Fibroblast of skin of scalp (primary cell): ENCODE data around the gene FBXO9.

Experiments used
- DNase-seq: peaks from one replicate; pipeline ENCODE4 v3.0.0-alpha.2; 2013

FBXO9 gene

DNA sequence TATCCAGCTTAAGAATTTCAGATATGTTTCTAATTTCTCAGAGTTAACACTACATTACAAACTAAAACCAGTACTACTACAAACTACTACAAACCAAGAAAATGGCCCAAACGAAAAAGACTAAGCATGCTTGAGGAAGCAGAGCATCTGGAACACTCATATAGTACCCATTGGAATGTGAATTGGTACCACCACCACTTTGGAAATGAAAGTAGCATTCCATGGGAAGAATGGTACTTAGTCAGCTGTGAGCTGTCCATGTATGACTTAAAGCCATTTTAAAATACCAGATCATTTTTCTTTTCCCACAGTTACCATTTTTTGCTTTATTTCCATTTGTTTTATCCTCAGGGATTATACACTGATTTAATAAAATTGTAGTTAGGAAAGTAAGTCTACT, 30.5 kb downstream of the FBXO9 start:
- peak; percentile 45 for DNase-seq

DNA sequence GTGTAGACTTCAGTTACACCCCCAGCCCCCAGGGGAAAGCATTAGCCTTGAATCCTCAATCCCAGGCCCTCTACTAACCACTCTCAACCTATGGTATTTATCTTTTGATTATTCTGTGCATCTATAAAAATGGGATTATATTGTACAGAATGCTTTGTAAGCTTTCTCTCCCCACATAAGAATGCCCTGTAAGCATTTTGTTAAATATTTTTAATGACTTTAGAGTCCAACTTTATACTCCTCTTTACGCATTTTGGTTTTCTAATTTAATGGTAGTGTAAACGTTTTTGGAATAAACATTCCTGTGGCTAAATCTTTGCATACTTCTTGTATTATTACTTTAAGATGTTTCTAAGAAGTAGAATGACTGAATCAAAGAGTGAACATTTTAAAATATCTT, 35.4 kb downstream of the FBXO9 start:
- peak; percentile 38 for DNase-seq

DNA sequence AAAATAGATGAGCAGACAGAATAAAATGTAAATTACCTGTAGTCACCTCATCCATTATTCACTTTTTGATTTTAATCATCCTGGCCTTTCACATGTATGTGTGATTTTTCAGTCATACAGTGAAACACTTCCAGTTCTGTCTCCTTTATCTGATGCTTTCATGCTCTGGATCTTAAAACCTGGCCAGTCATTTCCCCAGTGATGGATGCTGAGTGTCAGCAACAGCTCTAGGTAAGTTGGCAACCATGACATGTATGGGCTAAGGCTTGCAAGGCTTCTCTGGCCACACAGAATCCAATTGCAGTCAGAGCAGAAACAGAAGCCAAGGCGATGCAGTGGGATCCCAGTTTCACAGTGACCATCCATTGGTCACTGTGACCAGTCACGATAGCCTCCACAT, 35.8 kb downstream of the FBXO9 start:
- no peak for DNase-seq

DNA sequence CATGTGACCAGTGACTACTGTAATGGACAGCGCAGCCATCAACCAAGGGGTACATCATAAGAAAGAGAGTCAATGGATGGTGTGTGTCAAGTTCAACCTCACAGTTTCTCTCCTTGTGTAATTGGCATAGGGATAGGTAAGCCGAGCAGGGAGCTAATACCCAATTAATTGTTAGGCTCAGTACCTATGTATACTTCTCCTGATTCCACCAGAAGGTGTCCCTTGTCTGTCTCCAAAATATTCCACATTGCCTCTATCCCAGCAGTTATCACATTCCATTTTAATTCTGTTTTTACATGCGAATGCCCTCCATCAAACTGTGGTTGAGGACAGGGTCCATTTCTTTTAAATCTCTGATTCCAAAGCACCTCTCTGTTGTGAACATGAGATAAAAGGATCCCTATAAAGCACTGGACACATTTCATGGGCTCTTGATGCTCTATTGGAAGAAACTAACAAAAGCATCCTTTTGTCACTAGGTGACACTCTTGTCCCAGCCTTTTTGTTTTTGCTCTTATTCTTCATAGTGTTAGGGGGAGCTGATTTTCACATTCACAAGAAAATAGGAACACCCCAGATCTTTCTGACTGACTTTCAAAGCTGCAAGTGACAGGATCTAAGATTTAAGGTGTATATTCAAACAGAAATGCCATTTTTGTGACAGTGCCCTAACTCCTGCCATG, 38.9 kb downstream of the FBXO9 start:
- DNase-seq, result peak; percentile 36

DNA sequence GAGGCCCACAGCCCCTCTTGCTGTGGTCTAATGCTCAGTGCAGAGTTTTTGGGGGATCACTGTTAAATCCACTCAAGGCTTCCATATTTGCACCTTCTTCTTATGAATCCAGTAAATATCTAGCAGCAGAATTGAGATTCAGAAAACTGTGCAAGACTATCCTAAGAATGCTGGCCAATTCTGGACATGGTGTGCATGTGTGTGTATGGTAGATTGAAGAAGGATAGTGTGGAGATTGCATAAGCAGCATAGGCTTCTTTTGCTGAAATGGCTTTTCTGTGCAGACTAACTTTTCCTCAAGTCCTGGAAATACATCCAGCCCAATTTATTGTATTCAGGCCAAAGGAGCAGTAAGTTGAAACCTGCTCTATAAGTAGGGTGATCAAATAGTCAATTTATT, 39.7 kb downstream of the FBXO9 start:
- no peak for DNase-seq

DNA sequence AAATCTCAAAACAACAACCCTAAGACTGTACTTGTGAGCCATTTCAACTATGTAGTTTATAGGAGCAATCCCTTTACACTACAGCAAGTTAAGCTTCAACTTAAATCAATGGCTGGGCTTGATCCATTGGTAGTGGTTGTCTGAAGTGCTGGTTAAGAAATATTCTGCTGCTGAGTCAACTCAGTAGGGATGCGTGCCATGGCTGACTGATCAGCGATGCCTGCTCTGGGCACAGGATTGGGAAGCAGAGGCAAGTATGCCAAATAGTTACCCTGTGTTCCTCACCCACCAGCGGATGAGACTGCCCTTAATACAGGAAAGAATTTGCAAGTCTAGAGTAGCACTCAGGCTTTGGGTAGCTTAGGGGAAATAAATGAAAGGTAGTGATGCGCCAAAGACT, 41.9 kb downstream of the FBXO9 start:
- peak; percentile 84 for DNase-seq

DNA sequence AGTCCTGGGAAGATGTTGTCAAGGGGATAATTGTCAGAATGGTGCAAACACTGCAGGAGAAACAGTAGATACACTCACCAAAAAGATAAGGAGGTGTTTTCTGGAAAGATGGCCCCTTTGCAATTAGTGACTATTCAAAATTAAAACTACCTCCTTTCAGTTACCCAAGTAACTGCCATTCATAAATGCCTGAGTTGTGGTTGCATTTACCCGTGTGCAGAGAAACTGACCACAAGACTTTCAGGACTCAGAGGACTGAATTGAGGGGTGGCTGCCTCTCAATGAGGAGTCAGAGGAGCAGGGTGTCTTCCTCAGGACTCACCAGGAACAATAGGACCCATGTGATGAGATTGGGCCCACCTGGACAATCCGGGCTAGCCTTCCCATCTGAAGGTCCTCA, 44.4 kb downstream of the FBXO9 start:
- no peak for DNase-seq

DNA sequence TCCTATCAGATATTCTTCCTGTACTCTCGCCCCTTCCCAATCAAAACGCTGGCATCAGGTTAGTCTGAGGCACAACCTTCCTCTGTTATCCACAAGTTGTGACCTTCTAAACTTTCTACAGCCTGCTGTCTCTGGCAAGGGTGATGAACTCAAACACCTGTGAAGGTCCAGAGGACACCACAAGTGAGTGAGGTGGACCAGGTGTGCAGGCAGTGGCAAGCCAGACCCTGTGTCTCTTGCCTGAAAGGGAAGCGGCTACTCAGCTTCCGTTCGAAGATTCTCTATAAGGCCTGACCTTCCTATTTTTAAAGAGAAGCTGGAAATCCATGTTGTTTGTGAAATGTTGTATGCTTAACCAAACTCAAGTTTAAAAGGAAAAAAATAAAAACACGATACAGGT, 46.7 kb downstream of the FBXO9 start:
- DNase-seq, result no peak

DNA sequence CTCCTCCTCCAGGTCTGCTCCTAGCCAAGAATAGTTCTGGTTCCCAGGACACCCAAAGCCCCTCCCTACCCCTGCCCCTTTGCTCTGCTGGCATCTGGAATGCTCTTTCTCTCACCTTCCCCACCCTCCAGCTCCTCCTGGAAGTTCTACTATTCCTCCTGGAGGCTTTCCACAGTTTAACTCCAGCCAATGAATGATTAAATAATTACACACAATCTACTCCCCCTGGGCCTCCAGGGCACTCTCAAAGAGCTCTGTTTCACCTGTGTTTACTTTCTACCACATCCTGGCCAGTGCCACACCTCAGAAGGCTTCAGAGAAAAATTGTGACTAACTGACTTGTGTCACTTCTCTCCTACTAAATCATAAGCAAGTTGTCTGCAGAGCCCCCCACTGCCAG, 47.2 kb downstream of the FBXO9 start:
- DNase-seq, result no peak

DNA sequence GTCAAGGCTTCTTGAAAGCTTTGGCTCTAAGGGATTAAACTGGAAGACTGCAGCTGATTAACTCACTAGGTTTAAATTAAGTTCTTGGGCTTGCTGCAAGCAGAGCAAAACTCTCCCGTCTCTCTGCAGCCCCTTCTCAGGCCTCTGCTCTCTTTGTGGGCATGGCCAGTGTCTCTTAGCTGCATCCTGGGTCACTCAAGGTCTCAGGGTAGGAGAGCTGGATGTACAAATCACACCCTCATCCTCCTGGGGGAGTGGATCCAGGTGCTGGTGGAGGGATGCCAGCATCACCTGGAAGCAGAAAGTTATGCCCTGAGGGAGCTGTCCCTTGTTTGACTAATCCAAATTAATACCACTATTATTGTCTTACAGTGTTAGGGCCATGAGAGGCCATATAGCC, 47.7 kb downstream of the FBXO9 start:
- no peak for DNase-seq

DNA sequence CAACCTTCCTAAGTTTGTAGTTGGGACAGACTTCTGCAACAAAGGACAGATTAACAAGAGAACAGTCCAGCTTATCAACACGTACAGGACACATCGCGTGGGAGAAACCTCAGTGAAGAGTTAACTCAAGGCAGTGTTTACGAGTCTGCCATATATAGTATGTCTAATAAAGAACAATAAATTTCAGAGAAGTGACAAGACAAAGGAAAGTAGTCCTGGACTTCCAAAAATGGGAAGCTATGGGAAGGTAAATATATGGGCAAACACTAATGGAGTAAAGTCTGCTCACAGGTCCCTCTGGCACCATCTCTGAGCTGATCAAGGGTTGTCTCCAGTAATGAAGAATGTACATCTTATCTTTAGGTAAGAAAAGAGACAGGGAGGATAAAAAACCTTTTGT, 48.5 kb downstream of the FBXO9 start:
- no peak for DNase-seq

DNA sequence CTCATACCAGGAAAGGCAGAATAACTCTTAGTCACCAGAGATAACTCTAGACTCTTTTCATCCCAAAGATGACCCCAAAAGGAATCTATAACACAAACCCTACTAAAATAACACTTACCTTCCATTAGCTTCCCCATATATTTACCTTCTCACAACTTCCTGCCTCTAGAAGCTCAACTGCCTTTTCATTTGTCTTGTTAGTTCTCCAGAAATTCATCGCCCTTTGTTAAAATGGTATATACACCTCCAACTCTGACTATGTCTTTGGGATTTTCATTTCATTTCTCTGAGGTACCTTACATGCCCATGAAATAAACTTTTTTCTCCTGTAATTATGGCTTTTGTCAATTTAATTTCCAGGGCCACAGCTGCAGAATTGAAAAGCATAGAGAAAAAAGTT, 49.9 kb downstream of the FBXO9 start:
- DNase-seq, result no peak

DNA sequence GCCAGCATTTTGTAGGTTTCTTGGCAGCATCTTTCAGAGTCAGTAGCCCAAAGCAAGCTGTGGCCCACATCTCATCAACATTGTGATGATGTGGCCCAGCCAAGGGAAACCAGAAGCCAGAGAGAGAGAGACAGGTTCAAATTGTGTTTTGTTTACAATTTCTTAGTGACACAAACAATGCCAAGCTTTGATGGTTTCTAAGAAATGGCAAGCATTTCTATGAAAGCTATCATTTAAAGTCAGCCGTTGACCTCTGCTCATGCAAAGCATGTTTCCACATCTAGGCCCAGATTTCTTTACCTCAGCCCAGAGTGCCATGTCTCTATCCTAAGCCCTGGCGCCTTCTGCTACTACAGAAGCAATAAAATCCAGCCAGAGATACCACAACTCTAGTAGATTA, 50.5 kb downstream of the FBXO9 start:
- no peak for DNase-seq

DNA sequence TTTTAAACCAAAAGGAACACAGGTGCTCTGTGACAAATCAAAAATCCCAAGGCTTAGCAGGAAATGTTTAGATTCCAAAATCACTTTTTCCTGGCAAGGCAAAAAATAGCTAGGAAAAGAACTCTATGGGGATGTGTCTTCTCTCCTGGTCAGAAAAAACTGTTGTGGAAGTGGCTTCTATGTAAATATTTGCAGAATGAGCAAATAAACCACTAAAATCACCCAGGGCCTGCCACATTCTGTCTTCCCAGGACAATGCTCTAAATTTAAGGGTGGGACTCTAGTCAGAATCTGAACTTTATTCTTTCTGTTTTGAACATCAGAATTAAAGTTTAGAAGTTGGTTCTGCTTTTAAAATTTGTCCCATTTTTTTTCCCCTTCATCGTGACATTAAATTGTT, 54.1 kb downstream of the FBXO9 start:
- peak; percentile 40 for DNase-seq

DNA sequence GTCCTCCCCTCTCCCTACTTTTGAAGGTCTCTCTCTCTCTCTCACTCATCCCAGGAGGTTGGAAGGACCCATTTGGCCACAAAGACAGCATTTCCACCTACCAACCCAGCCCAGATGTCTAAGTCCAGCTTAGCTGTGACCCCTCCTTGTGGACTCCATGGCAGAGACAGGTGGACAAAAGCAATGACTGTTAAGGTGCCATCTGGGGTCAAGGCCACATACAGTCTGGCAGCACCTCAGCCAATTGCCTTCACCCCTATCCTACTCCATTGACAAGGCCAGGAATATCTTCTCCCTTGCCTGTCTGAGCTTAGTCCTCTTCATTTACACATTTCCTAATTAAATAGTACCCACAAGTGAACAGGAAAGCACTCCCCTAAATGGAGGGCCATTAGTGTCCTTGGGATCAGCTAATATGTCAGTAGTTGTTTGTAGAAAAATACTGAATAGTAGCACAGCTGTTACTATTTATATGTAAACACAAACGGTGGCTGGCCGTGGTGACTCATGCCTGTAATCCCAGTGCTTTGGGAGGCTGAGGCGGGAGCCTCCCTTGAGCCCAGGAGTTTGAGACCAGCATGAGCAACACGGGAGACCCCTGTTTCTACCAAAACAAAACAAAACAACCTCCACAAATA, 54.7 kb downstream of the FBXO9 start:
- peak; percentile 58 for DNase-seq

DNA sequence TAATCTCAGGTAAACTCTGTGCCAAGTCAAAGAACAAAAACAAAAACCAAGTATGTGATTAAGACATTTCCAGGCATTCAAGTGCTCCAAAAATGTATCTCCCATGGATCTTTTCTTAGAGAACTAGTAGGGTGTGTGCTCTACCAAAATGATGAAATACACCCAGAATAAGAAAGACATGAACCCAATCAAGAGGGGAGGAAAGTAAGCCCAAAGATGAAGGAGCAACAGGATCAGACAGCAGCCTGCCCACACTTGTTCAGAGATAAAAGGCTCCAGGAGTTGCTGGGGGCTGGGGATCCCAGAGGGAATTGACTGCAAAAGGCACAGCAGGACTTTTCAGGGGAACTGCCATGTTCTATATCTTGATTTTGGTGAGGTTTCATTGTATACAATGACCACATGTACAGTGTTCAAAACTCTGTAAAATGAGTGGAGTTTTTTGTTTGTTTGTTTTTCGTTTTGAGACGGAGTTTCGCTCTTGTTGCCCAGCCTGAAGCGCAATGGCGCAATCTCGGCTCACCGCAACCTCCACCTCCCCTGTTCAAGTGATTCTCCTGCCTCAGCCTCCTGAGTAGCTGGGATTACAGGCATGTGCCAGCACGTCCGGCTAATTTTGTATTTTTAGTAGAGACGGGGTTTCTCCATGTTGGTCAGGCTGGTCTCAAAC, 59.1 kb downstream of the FBXO9 start:
- no peak for DNase-seq

DNA sequence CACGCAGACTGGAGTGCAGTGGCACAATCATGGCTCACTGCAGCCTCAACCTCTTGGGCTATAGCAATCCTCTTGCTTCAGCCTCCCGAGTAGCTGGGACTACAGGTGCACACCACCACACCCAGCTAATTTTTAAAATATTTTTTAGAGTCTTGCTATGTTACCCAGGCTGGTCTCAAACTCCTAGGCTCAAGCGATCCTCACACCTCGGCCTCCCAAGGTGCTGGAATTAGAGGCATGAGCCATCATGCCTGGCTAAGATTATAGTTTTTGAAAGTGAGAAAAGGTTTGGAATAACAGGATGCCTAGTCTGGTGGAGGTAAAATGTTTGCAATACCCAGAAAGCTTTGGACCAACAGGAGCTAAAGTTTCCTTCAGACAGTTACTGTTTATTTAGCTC, 60.1 kb downstream of the FBXO9 start:
- DNase-seq, result no peak

DNA sequence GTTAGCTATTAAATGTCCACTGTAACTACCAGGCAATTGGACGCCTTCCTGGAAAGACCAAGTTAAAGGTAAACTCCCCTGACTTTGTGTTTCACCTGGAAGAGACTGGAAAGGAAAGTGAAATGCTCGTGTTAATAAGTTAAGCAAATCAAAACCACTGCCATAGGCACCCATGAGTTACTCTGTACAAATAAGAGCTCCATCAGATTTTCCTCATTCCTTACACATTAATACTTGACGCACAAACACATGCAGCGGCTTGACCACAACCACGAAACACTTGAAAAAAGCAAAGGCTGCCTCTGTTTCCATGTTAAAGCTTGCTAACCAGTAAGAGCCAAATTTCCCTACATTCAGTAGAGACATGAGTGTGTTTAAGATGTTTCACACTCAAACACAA, 63.6 kb downstream of the FBXO9 start:
- peak; percentile 48 for DNase-seq

DNA sequence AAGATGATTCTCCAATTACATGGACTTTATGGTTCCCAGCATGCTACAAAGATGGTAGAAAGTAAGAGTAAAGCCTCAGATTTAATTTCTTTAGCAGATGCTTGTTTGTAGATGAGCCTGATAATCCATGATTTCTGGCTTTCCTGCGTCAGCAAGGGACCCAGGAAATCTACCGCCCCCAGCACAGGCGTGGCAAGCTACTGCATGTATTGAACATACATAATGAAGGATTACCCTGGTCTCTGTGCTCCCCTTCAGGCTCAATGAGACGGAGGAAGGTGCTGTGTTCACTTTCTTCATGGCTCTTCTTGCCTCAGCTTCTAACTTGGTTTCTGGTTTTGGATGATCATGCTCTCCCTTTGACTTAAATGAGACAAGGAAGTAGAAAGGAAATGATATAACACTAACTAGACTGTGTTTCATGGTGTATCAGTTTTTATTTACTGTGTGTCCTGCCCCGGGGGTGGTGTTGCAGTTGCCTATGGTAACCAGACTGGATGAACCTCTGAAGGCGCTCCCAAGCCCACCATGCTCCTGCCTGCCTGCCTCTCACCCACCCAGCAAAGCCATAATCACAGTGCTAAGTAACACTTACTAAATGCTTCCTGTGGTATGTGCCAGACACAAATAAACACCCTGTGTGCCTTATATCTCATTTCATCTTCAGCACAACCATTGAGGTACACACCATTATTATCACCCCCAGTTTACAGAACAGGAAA, 65.5 kb downstream of the FBXO9 start:
- DNase-seq, result no peak

DNA sequence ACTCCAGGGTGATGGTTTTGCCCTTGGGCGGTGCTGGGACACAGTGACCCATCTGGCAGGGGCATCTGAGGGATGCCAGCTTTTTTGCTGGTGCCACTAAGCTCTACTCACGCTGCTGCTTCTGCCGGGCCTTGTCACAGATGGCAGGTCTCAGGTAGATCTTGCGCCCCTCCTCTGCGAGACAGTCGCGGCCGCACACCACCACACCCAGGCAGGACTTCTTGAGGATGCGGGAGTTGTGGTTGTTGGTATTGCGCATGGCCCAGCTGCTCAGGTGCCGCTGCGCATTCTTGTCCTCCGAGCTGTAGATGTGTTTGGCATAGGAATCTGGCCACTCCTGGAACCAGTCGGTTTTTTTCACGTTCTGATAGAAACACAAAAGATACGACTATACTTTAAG, 68.8 kb downstream of the FBXO9 start:
- DNase-seq, result no peak

DNA sequence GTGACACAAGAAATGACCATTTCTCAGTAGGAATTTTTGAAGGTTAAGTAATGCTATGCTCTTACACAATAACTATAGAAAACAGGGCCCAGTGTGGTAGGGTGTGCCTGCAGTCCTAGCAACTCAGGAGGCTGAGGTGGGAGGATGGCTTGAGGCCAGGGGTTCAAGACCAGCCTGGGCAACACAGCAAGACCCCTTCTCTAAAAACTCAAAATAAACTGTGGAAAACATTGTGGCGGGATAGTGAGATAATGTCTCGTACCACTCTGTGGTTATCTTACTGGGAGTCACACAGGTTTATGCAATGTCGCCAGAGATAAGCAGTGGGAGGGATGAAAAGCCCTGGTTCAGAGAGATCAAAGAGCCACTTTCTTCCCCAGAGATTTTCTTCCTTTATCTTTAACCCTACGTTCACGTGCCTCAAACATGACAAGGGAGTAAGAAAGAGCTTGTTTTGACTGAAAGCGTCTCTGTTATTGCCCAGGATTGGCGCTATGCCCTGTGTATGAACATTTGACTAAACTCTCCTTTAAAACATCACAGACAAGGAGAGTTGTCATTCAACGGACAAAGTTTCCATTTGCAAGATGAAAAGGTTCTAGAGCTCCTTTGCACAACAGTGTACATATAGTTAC, 69.5 kb downstream of the FBXO9 start:
- DNase-seq, result no peak

DNA sequence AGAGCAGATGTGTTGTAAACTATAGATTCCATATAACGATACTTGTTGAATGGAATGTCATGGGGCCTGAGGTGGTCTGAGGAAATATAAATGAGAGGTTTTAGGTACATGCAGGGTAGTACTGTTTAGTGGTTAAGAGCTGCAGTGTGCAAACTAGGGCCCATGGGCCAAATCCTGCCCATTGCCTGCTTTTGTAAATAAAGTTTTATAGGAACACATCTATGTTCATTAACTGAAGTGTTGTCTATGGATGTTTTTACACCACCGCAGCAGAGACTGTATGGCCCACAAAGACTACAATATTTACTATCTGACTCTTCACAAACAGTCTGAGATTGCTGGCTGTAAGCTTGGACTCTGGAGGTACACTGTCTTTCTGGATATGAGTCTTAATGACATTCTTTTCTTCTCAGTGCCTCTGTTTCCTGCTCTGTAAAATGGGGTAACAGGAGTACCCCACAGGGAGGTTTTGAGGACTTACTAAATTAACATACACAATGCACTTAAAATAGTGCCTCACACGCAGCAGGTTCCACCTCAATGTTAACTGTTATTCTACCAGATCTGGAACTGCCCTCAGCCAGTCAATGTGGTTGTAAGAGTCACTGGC, 70.9 kb downstream of the FBXO9 start:
- no peak for DNase-seq
